Measurements from ENCODE around the gene HIGD1C. TPM values are rescaled to one million over a fixed set of nuclear protein-coding genes. Genes with fewer than 3 reads are reported as not detected.
A peak's percentile ranks its signal among the peaks of the same experiment; 100 is the strongest.
"Not testable (repeated sequence)": the region's sequence is repeated elsewhere in the genome, so short reads cannot be mapped to it uniquely, and the experiment has no call there.

The HIGD1C gene
- total RNA-seq, 2 experiments from 2014 or later: not detected

DNA sequence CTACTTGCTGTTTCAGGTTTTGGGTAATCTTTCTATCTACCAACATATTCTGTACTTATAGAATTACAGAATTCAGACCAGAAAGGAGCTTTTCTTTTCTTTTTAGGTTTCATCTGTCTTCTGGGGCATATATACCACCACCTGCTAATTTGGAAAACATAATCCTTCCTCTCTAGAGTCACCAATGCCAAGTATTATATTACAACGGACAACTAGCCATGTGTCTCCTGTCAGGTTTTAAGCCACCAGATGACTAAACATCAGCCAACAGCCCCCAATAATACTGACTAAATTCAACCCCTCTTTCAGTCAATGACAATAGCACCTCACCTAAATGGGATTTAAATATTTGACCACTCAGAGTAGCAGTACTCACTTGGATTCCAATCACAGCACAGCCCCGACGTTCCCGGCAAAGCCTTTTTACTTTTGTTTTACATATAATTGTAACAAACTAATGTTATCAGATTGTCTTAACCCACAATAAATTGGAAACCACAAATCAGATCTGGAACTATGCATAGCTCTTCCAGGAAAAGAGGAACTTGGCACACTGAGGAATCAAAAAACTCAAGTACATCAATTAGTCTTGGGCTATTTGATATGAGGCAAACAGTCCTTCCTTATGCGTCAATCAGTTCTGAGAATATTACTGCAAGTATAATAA is 60.4 kb downstream of the HIGD1C start:
- intact Hi-C loops (cut with micrococcal nuclease): no loop called here
- TF ChIP-seq, protein P1, sequence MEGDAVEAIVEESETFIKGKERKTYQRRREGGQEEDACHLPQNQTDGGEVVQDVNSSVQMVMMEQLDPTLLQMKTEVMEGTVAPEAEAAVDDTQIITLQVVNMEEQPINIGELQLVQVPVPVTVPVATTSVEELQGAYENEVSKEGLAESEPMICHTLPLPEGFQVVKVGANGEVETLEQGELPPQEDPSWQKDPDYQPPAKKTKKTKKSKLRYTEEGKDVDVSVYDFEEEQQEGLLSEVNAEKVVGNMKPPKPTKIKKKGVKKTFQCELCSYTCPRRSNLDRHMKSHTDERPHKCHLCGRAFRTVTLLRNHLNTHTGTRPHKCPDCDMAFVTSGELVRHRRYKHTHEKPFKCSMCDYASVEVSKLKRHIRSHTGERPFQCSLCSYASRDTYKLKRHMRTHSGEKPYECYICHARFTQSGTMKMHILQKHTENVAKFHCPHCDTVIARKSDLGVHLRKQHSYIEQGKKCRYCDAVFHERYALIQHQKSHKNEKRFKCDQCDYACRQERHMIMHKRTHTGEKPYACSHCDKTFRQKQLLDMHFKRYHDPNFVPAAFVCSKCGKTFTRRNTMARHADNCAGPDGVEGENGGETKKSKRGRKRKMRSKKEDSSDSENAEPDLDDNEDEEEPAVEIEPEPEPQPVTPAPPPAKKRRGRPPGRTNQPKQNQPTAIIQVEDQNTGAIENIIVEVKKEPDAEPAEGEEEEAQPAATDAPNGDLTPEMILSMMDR (IDR thresholded peaks at IDR 0.05): no peak
- Mint-ChIP-seq H3K36me3 (ENCODE audit: low read depth) (peaks cover 9% of the 10 kb centered on the region), H3K27ac (no peak overlapping the region), H3K27me3 (no peaks in the 10 kb centered on the region), H3K9me3 (no peaks in the 10 kb centered on the region), H3K4me3 (no peak overlapping the region), H3K4me1 (ENCODE audit: low read depth) (peaks cover 41% of the 10 kb centered on the region)
- DNase-seq (no peak), ATAC-seq (no peak)
- CTCF ChIA-PET: interaction anchor here (0.9 to 1.3 kb wide), 3 partner anchors 9 to 208 kb away, joined by 3 read pairs; no protein-coding TSS in a partner anchor
- POLR2A ChIA-PET: interaction anchor here (1.0 to 1.7 kb wide), 3 partner anchors 9 to 430 kb away, joined by 3 to 5 read pairs (median 3); no protein-coding TSS in a partner anchor

DNA sequence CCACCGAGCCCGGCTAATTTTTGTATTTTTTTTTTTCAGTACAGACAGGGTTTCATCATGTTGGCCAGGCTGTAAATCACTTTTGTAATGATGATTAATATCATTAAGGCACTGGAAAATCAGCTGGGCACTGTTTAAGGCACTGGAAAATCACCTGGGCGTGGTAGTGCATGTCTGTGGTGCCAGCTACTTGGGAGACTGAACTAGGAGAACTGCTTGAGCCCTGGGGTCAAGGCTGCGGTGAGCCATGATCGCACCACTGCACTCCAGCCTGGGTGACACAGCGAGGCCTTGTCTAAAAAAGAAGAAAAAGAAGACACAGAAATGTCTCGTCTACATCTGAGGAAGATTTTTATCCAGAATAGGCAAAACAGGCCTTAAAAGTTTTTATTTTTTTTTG is 61.1 kb downstream of the HIGD1C start:
- peaks cover 8% of the 10 kb centered on the region for H3K36me3 Mint-ChIP-seq (ENCODE audit: low read depth)
- H3K4me1 Mint-ChIP-seq (ENCODE audit: low read depth): peaks cover 41% of the 10 kb centered on the region
- POLR2A ChIA-PET: interaction anchor here (1.0 to 1.6 kb wide), 2 partner anchors 29 to 431 kb away, joined by 3 read pairs; no protein-coding TSS in a partner anchor
- no peak overlapping the region for H3K27ac Mint-ChIP-seq
- no peak for ATAC-seq
- intact Hi-C loops (cut with micrococcal nuclease): no loop called here
- no peak for DNase-seq
- TF ChIP-seq, protein P1 (IDR thresholded peaks at IDR 0.05): no peak
- CTCF ChIA-PET: interaction anchor here (0.9 to 1.1 kb wide), 2 partner anchors 9 to 209 kb away, joined by 3 read pairs; no protein-coding TSS in a partner anchor
- no peaks in the 10 kb centered on the region for H3K9me3 Mint-ChIP-seq
- H3K4me3 Mint-ChIP-seq: no peak overlapping the region
- H3K27me3 Mint-ChIP-seq: no peaks in the 10 kb centered on the region

DNA sequence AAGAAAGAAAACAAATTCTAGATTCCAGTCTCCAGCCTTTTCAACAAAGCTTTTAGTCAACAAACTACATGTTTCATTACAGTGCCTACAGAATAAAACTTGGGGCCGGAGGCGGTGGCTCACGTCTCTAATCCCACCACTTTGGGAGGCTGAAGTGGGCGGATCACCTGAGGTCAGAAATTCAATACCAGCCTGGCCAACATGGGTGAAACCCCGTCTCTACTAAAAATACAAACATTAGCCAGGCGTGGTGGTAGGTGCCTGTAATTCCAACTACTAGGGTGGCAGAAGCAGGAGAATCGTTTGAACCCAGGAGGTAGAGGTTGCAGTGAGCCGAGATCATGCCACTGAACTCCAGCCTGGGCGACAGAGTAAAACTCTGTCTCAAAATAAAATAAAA is 62.1 kb downstream of the HIGD1C start:
- POLR2A ChIA-PET: interaction anchor here (0.7 kb wide), 1 partner anchor 10 kb away, joined by 3 read pairs; no protein-coding TSS in a partner anchor
- H3K4me3 Mint-ChIP-seq; H3K27ac Mint-ChIP-seq; H3K36me3 Mint-ChIP-seq (ENCODE audit: low read depth); ATAC-seq; intact Hi-C loops (cut with micrococcal nuclease); DNase-seq; CTCF ChIA-PET; H3K9me3 Mint-ChIP-seq; H3K27me3 Mint-ChIP-seq: not testable (repeated sequence)
- H3K4me1 Mint-ChIP-seq (ENCODE audit: low read depth): peaks cover 36% of the 10 kb centered on the region

DNA sequence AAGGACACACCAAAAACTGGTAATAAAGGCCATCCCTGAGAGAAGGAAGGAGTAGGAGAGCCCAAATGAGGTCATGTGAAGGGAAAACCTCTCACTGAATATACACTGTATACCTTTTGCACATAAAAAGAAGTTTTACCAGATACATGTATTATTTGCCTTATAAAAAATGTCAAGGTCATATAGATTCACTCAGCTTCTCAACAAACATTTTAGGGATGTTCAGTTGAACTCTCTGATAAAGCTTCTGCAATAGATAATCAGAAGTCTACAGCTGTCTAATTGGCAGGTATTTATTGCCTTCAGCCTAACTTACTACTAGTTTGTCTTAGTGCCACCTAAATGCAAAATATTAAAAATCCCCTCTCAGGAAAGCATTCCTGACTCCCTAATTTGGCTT is 65.1 kb downstream of the HIGD1C start:
- Mint-ChIP-seq H3K9me3 (no peaks in the 10 kb centered on the region), H3K27me3 (no peaks in the 10 kb centered on the region), H3K36me3 (ENCODE audit: low read depth) (peaks cover 8% of the 10 kb centered on the region), H3K4me1 (ENCODE audit: low read depth) (peaks cover 42% of the 10 kb centered on the region), H3K4me3 (no peak overlapping the region), H3K27ac (no peak overlapping the region)
- intact Hi-C loops (cut with micrococcal nuclease): no loop called here
- no peak for ATAC-seq
- ChIA-PET CTCF (no interaction called here), POLR2A (interaction anchor here (0.7 kb wide), 1 partner anchor 28 kb away, joined by 3 read pairs; no protein-coding TSS in a partner anchor)
- TF ChIP-seq, protein P1 (IDR thresholded peaks at IDR 0.05): no peak
- no peak for DNase-seq

DNA sequence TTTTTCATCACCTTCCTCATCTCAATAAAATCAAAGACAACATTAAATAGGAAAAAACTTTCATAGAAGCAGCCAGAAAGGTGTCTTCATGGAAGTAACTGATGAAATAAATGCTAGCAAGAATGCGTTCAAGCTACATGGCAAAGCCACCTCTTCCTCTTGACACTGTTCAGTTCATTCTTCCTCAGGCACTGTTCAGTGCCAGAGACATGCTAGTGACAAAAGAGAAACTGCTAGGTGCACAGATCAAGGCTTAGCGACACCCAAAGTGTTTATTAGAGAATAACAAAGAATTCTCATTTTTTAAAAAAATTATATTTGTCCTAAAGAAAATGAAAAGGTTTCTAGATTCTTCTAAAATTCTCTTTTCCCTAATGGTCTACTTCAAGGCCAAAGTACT is 66.6 kb downstream of the HIGD1C start:
- DNase-seq (no peak), ATAC-seq (no peak)
- Mint-ChIP-seq H3K4me1 (ENCODE audit: low read depth) (peaks cover 42% of the 10 kb centered on the region), H3K36me3 (ENCODE audit: low read depth) (peaks cover 7% of the 10 kb centered on the region), H3K4me3 (no peak overlapping the region), H3K9me3 (no peaks in the 10 kb centered on the region), H3K27ac (peak overlapping the region; percentile 25), H3K27me3 (no peaks in the 10 kb centered on the region)
- TF ChIP-seq, protein P1 (IDR thresholded peaks at IDR 0.05): no peak
- POLR2A ChIA-PET: interaction anchor here (0.6 kb wide), 2 partner anchors 32 to 219 kb away, joined by 3 read pairs; partner anchors contain the start of gene DAZAP2
- CTCF ChIA-PET: interaction anchor here (1.5 to 2.9 kb wide), 3 partner anchors 9 to 234 kb away, joined by 3 to 17 read pairs (median 5); no protein-coding TSS in a partner anchor
- intact Hi-C loops (cut with micrococcal nuclease): no loop called here

Data from activated CD8-positive, alpha-beta T cell treated with anti-CD3 and anti-CD28 coated beads for 36 hours (primary cell).